HG02981 (cell line): ENCODE measurements around the gene FAM13C.
"Not testable (repeated sequence)": the region's sequence is repeated elsewhere in the genome, so short reads cannot be mapped to it uniquely, and the experiment has no call there.

Experiments
- ATAC-seq: cut with Tn5 transposase; IDR thresholded peaks from one replicate; pipeline ENCODE4 v1.9.1; 2021; ENCODE audit warnings: mild to moderate bottlenecking, moderate library complexity; ENCODE audit not compliant: unreplicated experiment

FAM13C gene

GRCh38 chr10:59362144-59362958 lies at the start of gene FAM13C:
FAM13C (minus strand) TSS chr10:59362549; CDS start chr10:59362460, 89 bp downstream.
- ATAC-seq: no peak

GRCh38 chr10:59405235-59405634 lies 42.9 kb upstream of the FAM13C start:
- ATAC-seq: no peak

GRCh38 chr10:59400214-59400613 lies 37.9 kb upstream of the FAM13C start:
- no peak for ATAC-seq

GRCh38 chr10:59399329-59399728 lies 37.0 kb upstream of the FAM13C start:
- not testable (repeated sequence) for ATAC-seq

GRCh38 chr10:59397961-59398360 lies 35.6 kb upstream of the FAM13C start:
- ATAC-seq: no peak

- ATAC-seq: no peak
Measured at GRCh38 chr10:59395984-59396383, 33.6 kb upstream of the FAM13C start.

- no peak for ATAC-seq
Measured at GRCh38 chr10:59393349-59393748, 31.0 kb upstream of the FAM13C start.

- ATAC-seq: no peak
Measured at GRCh38 chr10:59391060-59391459, 28.7 kb upstream of the FAM13C start.

- ATAC-seq: no peak
Measured at GRCh38 chr10:59388671-59388976, 26.3 kb upstream of the FAM13C start.

GRCh38 chr10:59387951-59388670 lies 25.8 kb upstream of the FAM13C start:
- no peak for ATAC-seq

- no peak for ATAC-seq
Measured at GRCh38 chr10:59384761-59385160, 22.4 kb upstream of the FAM13C start.

- ATAC-seq: no peak
Measured at GRCh38 chr10:59383908-59384307, 21.6 kb upstream of the FAM13C start.

- ATAC-seq: no peak
Measured at GRCh38 chr10:59383436-59383835, 21.1 kb upstream of the FAM13C start.

- ATAC-seq: no peak
Measured at GRCh38 chr10:59382831-59383295, 20.5 kb upstream of the FAM13C start.

- ATAC-seq: no peak
Measured at GRCh38 chr10:59381687-59382086, 19.3 kb upstream of the FAM13C start.

GRCh38 chr10:59376846-59377245 lies 14.5 kb upstream of the FAM13C start:
- no peak for ATAC-seq

GRCh38 chr10:59375990-59376389 lies 13.6 kb upstream of the FAM13C start:
- no peak for ATAC-seq

GRCh38 chr10:59374916-59375315 lies 12.6 kb upstream of the FAM13C start:
- ATAC-seq: no peak

GRCh38 chr10:59373071-59373470 lies 10.7 kb upstream of the FAM13C start:
- no peak for ATAC-seq

- no peak for ATAC-seq
Measured at GRCh38 chr10:59372543-59372942, 10.2 kb upstream of the FAM13C start.

GRCh38 chr10:59366290-59366689 lies 3.9 kb upstream of the FAM13C start:
- no peak for ATAC-seq

GRCh38 chr10:59363446-59363958 lies 1.2 kb upstream of the FAM13C start:
- no peak for ATAC-seq
